Stomach (tissue), 19 donors: ENCODE data around the gene CLIC5. TPM values are rescaled to one million over a fixed set of nuclear protein-coding genes. Genes with fewer than 3 reads are reported as not detected.

Source experiments
- DNase-seq, 2 donors: peaks; one replicate each; pipeline versions ENCODE4 v3.0.0 to v3.0.0-alpha.2; 2013 to 2019
- H3K27ac ChIP-seq, 5 donors: fragments of 200-600 bp in 4 of 5; sonication (generic) in 4 of 5; one replicate each; pipeline ENCODE4 v1.5.1; 2013 to 2019; ENCODE audit warnings: mild to moderate bottlenecking in 1 of 5, moderate library complexity in 1 of 5
- H3K27me3 ChIP-seq, 3 donors: fragments of 200-600 bp; sonication (generic); one replicate each; pipeline ENCODE4 v1.5.1; 2017 to 2019; ENCODE audit warnings: mixed run types in 1 of 3
- H3K36me3 ChIP-seq, 4 donors: fragments of 200-600 bp; sonication (generic); 1 replicate in 3 of 4; 2 replicates in 1 of 4; pipeline ENCODE4 v1.5.1; 2016 to 2019
- H3K4me1 ChIP-seq, 4 donors: fragments of 200-600 bp; sonication (generic); one replicate each; pipeline ENCODE4 v1.5.1; 2016 to 2019
- H3K4me3 ChIP-seq, 4 donors: fragments of 200-600 bp; sonication (generic) in 3 of 4; one replicate each; pipeline ENCODE4 v1.5.1; 2016 to 2019; ENCODE audit warnings: mild to moderate bottlenecking in 1 of 4
- H3K9me3 ChIP-seq, 4 donors: fragments of 200-600 bp; sonication (generic); one replicate each; pipeline ENCODE4 v1.5.1; 2016 to 2019
- CTCF ChIP-seq, 7 experiments: fragments of 450-650 bp in 4 of 7; fragments of 200-600 bp in 3 of 7; sonication (generic) in 3 of 7; IDR thresholded peaks; one replicate each; pipeline ENCODE4 v1.5.1; 2016 to 2019; ENCODE audit warnings: antibody characterized with exemption in 7 of 7, control low read depth in 2 of 7, mild to moderate bottlenecking in 1 of 7
- EP300 ChIP-seq: sonication (generic); formaldehyde crosslinking; IDR thresholded peaks from one replicate; pipeline ENCODE4 v1.6.1; 2017; ENCODE audit warnings: antibody characterized with exemption
- POLR2A ChIP-seq, 4 donors: fragments of 450-650 bp; IDR thresholded peaks; one replicate each; pipeline ENCODE4 v1.6.1; 2016; ENCODE audit warnings: antibody characterized with exemption in 4 of 4, control low read depth in 2 of 4, mild to moderate bottlenecking in 1 of 4, moderate library complexity in 1 of 4
- POLR2AphosphoS5 ChIP-seq, 3 donors: sonication (generic); formaldehyde crosslinking; IDR thresholded peaks; one replicate each; pipeline ENCODE4 v1.6.1; 2016; ENCODE audit warnings: antibody characterized with exemption in 3 of 3
- WGBS, 5 donors: extraction: QIAGEN DNeasy Blood & Tissue Kit in 3 of 5; methylation state at CpG; one replicate each; pipeline versions ENCODE4 v1.1.5 to v1.1.7; 2013 to 2018; 5-methylcytosine and 5-hydroxymethylcytosine counted together
- intact Hi-C: fragments of 100-400 bp; cut with DNase I; formaldehyde crosslinking; loops from one replicate; pipeline ENCODE4 v1.15.1; 2023; ENCODE audit warnings: low total_unique reads
- long read RNA-seq, 10 donors: transcript quantifications; one replicate each; lab custom pipeline, GENCODE V29; 2026
- polyA plus RNA-seq, 3 donors: library from polyadenylated mRNA; stranded (reverse); fragments of 200-250 nt; gene quantifications; one replicate each; pipeline ENCODE4 v1.2.3, GENCODE V29; 2013
- total RNA-seq, 5 donors: library from RNA; depleted of rRNA; stranded (reverse); fragments of >200 nt; gene quantifications; one replicate each; pipeline versions ENCODE4 v1.1.0 to v1.2.3, GENCODE V29; 2014 to 2016
- donor health status: healthy with polysubstance abuse.
- donor health status: Bipolar disorder and iron deficiency.
- donor health status: healthy.

CLIC5 gene
- 10 to 100 TPM in 1 of 5 donors, 1 to 10 TPM in 3, not detected in 1; 2.0 to 30.4 (median 9.2) TPM for total RNA-seq
- polyA plus RNA-seq: 1 to 10 TPM in 1 of 3 donors, under 1 TPM in 2; 0.19 to 1.1 (median 0.43) TPM
- long read RNA-seq, donor 1, full-length matches to known transcripts: 1 of 1 reads
- long read RNA-seq, donor 1, partial matches to known transcripts: 0 of 1 reads
- long read RNA-seq, donor 1, other reads (novel, unspliced or antisense): 0 of 1 reads
- long read RNA-seq, donor 2, full-length matches to known transcripts: 2 of 2 reads
- long read RNA-seq, donor 2, partial matches to known transcripts: 0 of 2 reads
- long read RNA-seq, donor 2, other reads (novel, unspliced or antisense): 0 of 2 reads
- long read RNA-seq, donor 3: 0 reads
- long read RNA-seq, donor 4: 0 reads
- long read RNA-seq, donor 5: 0 reads
- long read RNA-seq, donor 6, full-length matches to known transcripts: 2 of 2 reads
- long read RNA-seq, donor 6, partial matches to known transcripts: 0 of 2 reads
- long read RNA-seq, donor 6, other reads (novel, unspliced or antisense): 0 of 2 reads
- long read RNA-seq, donor 7, full-length matches to known transcripts: 2 of 2 reads
- long read RNA-seq, donor 7, partial matches to known transcripts: 0 of 2 reads
- long read RNA-seq, donor 7, other reads (novel, unspliced or antisense): 0 of 2 reads
- long read RNA-seq, donor 8: 0 reads
- long read RNA-seq, donor 9, full-length matches to known transcripts: 1 of 1 reads
- long read RNA-seq, donor 9, partial matches to known transcripts: 0 of 1 reads
- long read RNA-seq, donor 9, other reads (novel, unspliced or antisense): 0 of 1 reads
- long read RNA-seq, donor 10, full-length matches to known transcripts: 5 of 5 reads
- long read RNA-seq, donor 10, partial matches to known transcripts: 0 of 5 reads
- long read RNA-seq, donor 10, other reads (novel, unspliced or antisense): 0 of 5 reads

- H3K27me3 ChIP-seq: peaks cover 0 to 50% (median 36%) of the 10 kb centered on the region in 3 donors
- no peaks in the 10 kb centered on the region for H3K36me3 ChIP-seq
- peak within 1 kb of the TSS; percentile 0 to 76 (median 65) for H3K27ac ChIP-seq
- WGBS, 5 donors: 0 to 2% (median 1%) methylated on average over 45 to 82 of the region's 82 CpGs
- intact Hi-C loops: no loop called here
- H3K4me3 ChIP-seq: peak within 1 kb of the TSS; percentile 43 to 65 (median 50)
- DNase-seq: peak; percentile 38 to 48
- H3K9me3 ChIP-seq: peaks cover 0 to 3% (median 0%) of the 10 kb centered on the region in 4 donors
- peaks cover 18 to 26% (median 21%) of the 10 kb centered on the region in 4 donors for H3K4me1 ChIP-seq
- TF ChIP-seq CTCF (IDR thresholded peaks at IDR 0.05) (no peak), EP300 (no peak), POLR2AphosphoS5 (IDR thresholded peaks at IDR 0.05) (no peak)
Observed at GRCh38 chr6:46015119-46015968, at the start of gene CLIC5. Gene CLIC5 (minus strand): TSS chr6:46015860. CDS start chr6:46015542, 318 bp downstream.

GRCh38 chr6:46062991-46063390 lies 47.3 kb upstream of the CLIC5 start:
- H3K27ac ChIP-seq: no peak overlapping the region
- no peak for DNase-seq
- H3K27me3 ChIP-seq: peaks cover 0 to 27% (median 9%) of the 10 kb centered on the region in 3 donors
- intact Hi-C loops: no loop called here
- TF ChIP-seq POLR2A (IDR thresholded peaks at IDR 0.05) (no peak), CTCF (IDR thresholded peaks at IDR 0.05) (no peak), POLR2AphosphoS5 (IDR thresholded peaks at IDR 0.05) (no peak), EP300 (no peak)
- peaks cover 0 to 6% (median 3%) of the 10 kb centered on the region in 4 donors for H3K4me1 ChIP-seq
- H3K36me3 ChIP-seq: no peaks in the 10 kb centered on the region
- no peak overlapping the region for H3K4me3 ChIP-seq
- H3K9me3 ChIP-seq: peaks cover 0 to 11% (median 5%) of the 10 kb centered on the region in 4 donors

- peak in 1 of 2 donors; percentile 67 for DNase-seq
- H3K9me3 ChIP-seq: peaks cover 0 to 11% (median 6%) of the 10 kb centered on the region in 4 donors
- intact Hi-C loops: no loop called here
- peaks cover 0 to 20% (median 6%) of the 10 kb centered on the region in 3 donors for H3K27me3 ChIP-seq
- TF ChIP-seq POLR2A (IDR thresholded peaks at IDR 0.05) (no peak), POLR2AphosphoS5 (IDR thresholded peaks at IDR 0.05) (no peak)
- 5 to 30% (median 17%) methylated on average over 2 of the region's 2 CpGs for WGBS, 5 donors
- no peak overlapping the region for H3K4me3 ChIP-seq
- H3K27ac ChIP-seq: no peak overlapping the region
- no peaks in the 10 kb centered on the region for H3K36me3 ChIP-seq
- peaks cover 0 to 6% (median 3%) of the 10 kb centered on the region in 4 donors for H3K4me1 ChIP-seq
Observed at GRCh38 chr6:46062312-46062711, 46.7 kb upstream of the CLIC5 start.

GRCh38 chr6:46061497-46061896 lies 45.8 kb upstream of the CLIC5 start:
- Histone ChIP-seq H3K27ac (no peak overlapping the region), H3K27me3 (peaks cover 0 to 14% (median under 1%) of the 10 kb centered on the region in 3 donors), H3K4me3 (no peak overlapping the region), H3K9me3 (peaks cover 0 to 16% (median 9%) of the 10 kb centered on the region in 4 donors), H3K36me3 (no peaks in the 10 kb centered on the region), H3K4me1 (peaks cover 0 to 6% (median 3%) of the 10 kb centered on the region in 4 donors)
- intact Hi-C loops: no loop called here
- 56 to 68% (median 63%) methylated on average over 1 of the region's 1 CpG for WGBS, 5 donors
- TF ChIP-seq POLR2A (IDR thresholded peaks at IDR 0.05): no peak
- TF ChIP-seq POLR2AphosphoS5 (IDR thresholded peaks at IDR 0.05): no peak
- TF ChIP-seq EP300: no peak
- TF ChIP-seq CTCF (IDR thresholded peaks at IDR 0.05): no peak
- DNase-seq: no peak
